HCT116 (cell line): ENCODE measurements around the gene MGST3. TPM values are rescaled to one million over a fixed set of nuclear protein-coding genes. Genes with fewer than 3 reads are reported as not detected.

Source experiments
- ATAC-seq: fragments of 200-7000 bp; cut with Tn5 transposase; 2 replicates; pipeline ENCODE4 v1.9.1; 2020; ENCODE audit warnings: mild to moderate bottlenecking, moderate library complexity
- BruUV-seq: library from RNA; stranded (reverse); fragments of 400-500 nt; replicated peaks from 2 replicates; lab custom pipeline; 2021; lab: Mats Ljungman, UMichigan
- CTCF ChIA-PET: fragments of 300-600 bp; sonication (Branson Sonifier 250); formaldehyde crosslinking; loops from one replicate; lab custom pipeline; 2021; ENCODE audit warnings: antibody characterized with exemption; lab: Charles Lee
- POLR2A ChIA-PET: fragments of 300-600, 350-600 bp; sonication (Branson Sonifier 250); formaldehyde crosslinking; loops from one replicate; lab custom pipeline; 2021; ENCODE audit warnings: antibody characterized with exemption; lab: Charles Lee
- RAD21 ChIA-PET, 2 experiments: fragments of 300-600 bp; sonication (Branson Sonifier 250); formaldehyde crosslinking; loops; one replicate each; lab custom pipeline; 2023; ENCODE audit warnings: low total read pairs in 2 of 2; ENCODE audit not compliant: uncharacterized antibody in 2 of 2, unreplicated experiment in 2 of 2, low non-redundant PET in 1 of 2; lab: Charles Lee
- DNase-seq: peaks from one replicate; pipeline ENCODE4 v3.0.0-alpha.2; 2010; ENCODE audit warnings: low read depth, low spot score
- H2AFZ ChIP-seq: fragments of 200-600 bp; shearing (Covaris generic), sonication (generic); 2 replicates; pipeline ENCODE4 v1.6.1; 2017; ENCODE audit warnings: low read depth, mixed run types, mixed read lengths, antibody characterized with exemption, low read length; ENCODE audit not compliant: poor library complexity, severe bottlenecking
- H3K27ac ChIP-seq: 2 replicates; pipeline ENCODE4 v1.5.1; 2012; ENCODE audit warnings: low read depth, low read length
- H3K27me3 ChIP-seq: fragments of 200-600 bp; sonication (generic); 2 replicates; pipeline ENCODE4 v1.6.1; 2016; ENCODE audit warnings: mixed run types, low read length, mixed read lengths; ENCODE audit not compliant: insufficient read depth
- H3K36me3 ChIP-seq, 2 experiments: fragments of 200-500 bp in 1 of 2; fragments of 200-600 bp in 1 of 2; sonication (Bioruptor generic) in 1 of 2; sonication (generic) in 1 of 2; 2 replicates each; pipeline versions ENCODE4 v1.5.1 to v1.6.1; 2014 to 2016; ENCODE audit warnings: low read length in 2 of 2, inconsistent platforms in 1 of 2, mixed read lengths in 1 of 2, mixed run types in 1 of 2; ENCODE audit not compliant: insufficient read depth in 2 of 2, control insufficient read depth in 1 of 2
- H3K4me1 ChIP-seq, 2 experiments: fragments of 200-600 bp in 1 of 2; sonication (generic) in 1 of 2; 2 replicates each; pipeline versions ENCODE4 v1.5.1 to v1.6.1; 2012 to 2017; ENCODE audit warnings: low read length in 2 of 2, inconsistent platforms in 1 of 2, mild to moderate bottlenecking in 1 of 2, mixed read lengths in 1 of 2, mixed run types in 1 of 2, moderate library complexity in 1 of 2; ENCODE audit not compliant: insufficient read depth in 2 of 2, control insufficient read depth in 1 of 2
- H3K4me2 ChIP-seq: fragments of 200-600 bp; sonication (generic); 2 replicates; pipeline ENCODE4 v1.6.1; 2017; ENCODE audit warnings: mixed run types, low read length, mixed read lengths
- H3K4me3 ChIP-seq, 2 experiments: fragments of 200-600 bp in 1 of 2; sonication (generic) in 1 of 2; replicated peaks in 1 of 2; 2 replicates each; pipeline ENCODE4 v1.5.1; 2011 to 2016; ENCODE audit warnings: low read length in 2 of 2, control low read depth in 1 of 2, low read depth in 1 of 2, mild to moderate bottlenecking in 1 of 2, mixed read lengths in 1 of 2, mixed run types in 1 of 2
- H3K79me2 ChIP-seq: fragments of 200-600 bp; sonication (generic); 2 replicates; pipeline ENCODE4 v1.6.1; 2017; ENCODE audit warnings: mild to moderate bottlenecking, mixed run types, low read length, moderate library complexity, mixed read lengths; ENCODE audit not compliant: insufficient read depth
- H3K9ac ChIP-seq: fragments of 200-600 bp; sonication (generic); 2 replicates; pipeline ENCODE4 v1.6.1; 2016; ENCODE audit warnings: low read length, mixed read lengths
- H3K9me2 ChIP-seq: fragments of 200-600 bp; sonication (generic), shearing (Covaris generic); 2 replicates; pipeline ENCODE4 v1.6.1; 2017; ENCODE audit warnings: mixed run types, mild to moderate bottlenecking, moderate library complexity; ENCODE audit not compliant: insufficient read depth
- H3K9me3 ChIP-seq, 2 experiments: fragments of 200-500 bp in 1 of 2; fragments of 200-600 bp in 1 of 2; sonication (Bioruptor generic) in 1 of 2; sonication (generic) in 1 of 2; 2 replicates each; pipeline ENCODE4 v1.6.1; 2014 to 2017; ENCODE audit warnings: low read length in 2 of 2, mixed read lengths in 2 of 2, inconsistent platforms in 1 of 2, low read depth in 1 of 2, mild to moderate bottlenecking in 1 of 2, mixed run types in 1 of 2, moderate library complexity in 1 of 2; ENCODE audit not compliant: control insufficient read depth in 1 of 2, insufficient read depth in 1 of 2
- H4K20me1 ChIP-seq: fragments of 200-600 bp; sonication (generic), shearing (Covaris generic); 2 replicates; pipeline ENCODE4 v1.6.1; 2017; ENCODE audit warnings: mixed run types, mild to moderate bottlenecking, moderate library complexity; ENCODE audit not compliant: insufficient read depth
- ATF3 ChIP-seq: IDR thresholded peaks from 2 replicates; pipeline ENCODE4 v1.6.1; 2012
- CBX3 ChIP-seq: IDR thresholded peaks from 2 replicates; pipeline ENCODE4 v1.6.1; 2012; ENCODE audit warnings: low read depth
- CEBPB ChIP-seq: IDR thresholded peaks from 2 replicates; pipeline ENCODE4 v1.6.1; 2012; ENCODE audit warnings: low read depth
- CTCF ChIP-seq, 3 experiments: fragments of 200-600 bp in 1 of 3; sonication (generic) in 1 of 3; IDR thresholded peaks in 2 of 3; conservative IDR thresholded peaks in 1 of 3; 2 replicates each; pipeline ENCODE4 v1.5.1; 2012 to 2017; ENCODE audit warnings: low read depth in 2 of 3, low read length in 2 of 3, antibody characterized with exemption in 1 of 3, borderline replicate concordance in 1 of 3, control low read depth in 1 of 3, mild to moderate bottlenecking in 1 of 3, mixed read lengths in 1 of 3, mixed run types in 1 of 3, moderate library complexity in 1 of 3; ENCODE audit not compliant: insufficient read depth in 1 of 3
- EGR1 ChIP-seq: IDR thresholded peaks from 2 replicates; pipeline ENCODE4 v1.6.1; 2012; ENCODE audit warnings: low read depth
- EZH2 ChIP-seq: fragments of 200-600 bp; sonication (generic); IDR thresholded peaks from 2 replicates; pipeline ENCODE4 v1.6.1; 2017; ENCODE audit warnings: antibody characterized with exemption, mixed run types
- EZH2phosphoT487 ChIP-seq: fragments of 200-600 bp; IDR thresholded peaks from 2 replicates; pipeline ENCODE4 v1.6.1; 2018; ENCODE audit warnings: antibody characterized with exemption, borderline replicate concordance
- FOSL1 ChIP-seq: IDR thresholded peaks from 2 replicates; pipeline ENCODE4 v1.6.1; 2012; ENCODE audit warnings: low read depth
- JUND ChIP-seq: IDR thresholded peaks from 2 replicates; pipeline ENCODE4 v1.6.1; 2012
- MAX ChIP-seq: IDR thresholded peaks from 2 replicates; pipeline ENCODE4 v1.6.1; 2012
- POLR2A ChIP-seq: IDR thresholded peaks from 2 replicates; pipeline ENCODE4 v1.7.0; 2011; ENCODE audit warnings: borderline replicate concordance; ENCODE audit not compliant: insufficient read depth, insufficient read length; ENCODE audit errors: extremely low read depth
- POLR2AphosphoS5 ChIP-seq: IDR thresholded peaks from 2 replicates; pipeline ENCODE4 v1.6.1; 2011; ENCODE audit warnings: mild to moderate bottlenecking, low read depth, low read length, moderate library complexity
- REST ChIP-seq: IDR thresholded peaks from 2 replicates; pipeline ENCODE4 v1.6.1; 2012; ENCODE audit warnings: low read depth
- SIN3A ChIP-seq: IDR thresholded peaks from 2 replicates; pipeline ENCODE4 v1.6.1; 2012; ENCODE audit warnings: low read depth
- SP1 ChIP-seq: IDR thresholded peaks from 2 replicates; pipeline ENCODE4 v1.6.1; 2012; ENCODE audit warnings: low read depth
- ZBTB33 ChIP-seq: IDR thresholded peaks from 2 replicates; pipeline ENCODE4 v1.6.1; 2011; ENCODE audit warnings: mild to moderate bottlenecking, low read length, moderate library complexity; ENCODE audit not compliant: insufficient replicate concordance; ENCODE audit errors: extremely low read depth
- ZFX ChIP-seq: fragments of 450-650 bp; IDR thresholded peaks from 2 replicates; pipeline ENCODE4 v1.6.1; 2017
- ZNF274 ChIP-seq: fragments of 200-500 bp; sonication (Bioruptor generic); IDR thresholded peaks from 2 replicates; pipeline ENCODE4 v1.6.1; 2014; ENCODE audit warnings: mild to moderate bottlenecking, low read depth, low read length, inconsistent platforms
- intact Hi-C: fragments of 100-400 bp; cut with micrococcal nuclease; formaldehyde crosslinking; loops from 2 replicates; pipeline ENCODE4 v1.10.0; 2022
- total RNA-seq: library from RNA; stranded (reverse); gene quantifications from one replicate; pipeline ENCODE4 v1.2.1, GENCODE V29; 2021; ENCODE audit not compliant: unreplicated experiment

The MGST3 gene
- total RNA-seq, 1 experiment from 2014 or later: 93.7 TPM

- no peaks in the 10 kb centered on the region for H3K9me3 ChIP-seq
- no peaks in the 10 kb centered on the region for H4K20me1 ChIP-seq
- no peak overlapping the region for H2AFZ ChIP-seq
- H3K4me1 ChIP-seq: peaks cover 12 to 23% of the 10 kb centered on the region in 2 experiments
- no TSS peak for BruUV-seq
- ChIA-PET POLR2A (no interaction called here), RAD21 (no interaction called here), CTCF (interaction anchor here (1.0 kb wide), 1 partner anchor 175 kb away, joined by 3 read pairs; no protein-coding TSS in a partner anchor)
- ATAC-seq (no peak), DNase-seq (no peak)
- no peaks in the 10 kb centered on the region for H3K36me3 ChIP-seq
- no peaks in the 10 kb centered on the region for H3K27me3 ChIP-seq
- H3K79me2 ChIP-seq: peaks cover 38% of the 10 kb centered on the region
- peak overlapping the region; percentile 72 to 92; a peak in 3 of 4 replicates for H3K4me3 ChIP-seq
- H3K4me2 ChIP-seq: peak overlapping the region; percentile 75
- H3K9ac ChIP-seq: no peak overlapping the region; the same call in 1 of the 2 replicates
- no peaks in the 10 kb centered on the region for H3K9me2 ChIP-seq
- intact Hi-C loops: loop anchor here (5.0 kb wide), 2 partner anchors 64 to 94 kb away; partner anchors contain the start of gene MGST3
- TF ChIP-seq ZFX (no peak), CEBPB (no peak), POLR2A (no peak), FOSL1 (no peak), POLR2AphosphoS5 (no peak), CBX3 (no peak), EGR1 (no peak), JUND (no peak), REST (no peak), CTCF (IDR thresholded peaks at IDR 0.05 in 2 of 3, conservative IDR thresholded peaks at IDR 0.05 in 1 of 3; ENCODE audit: borderline replicate concordance in 1 of 3, insufficient read depth in 1 of 3, low read depth in 2 of 3, low read length in 2 of 3) (no peak), MAX (no peak), SIN3A (no peak), ZNF274 (no peak), EZH2 (no peak), EZH2phosphoT487 (no peak), SP1 (no peak), ZBTB33 (no peak), ATF3 (no peak)
- H3K27ac ChIP-seq: no peak overlapping the region
Observed at GRCh38 chr1:165696625-165697100, 65.6 kb downstream of the MGST3 start.
